Loucy (cell line): Measurements from ENCODE around the gene ANKRD55.

Source experiments
- CTCF ChIP-seq: fragments of 200-600 bp; sonication (generic); conservative IDR thresholded peaks from 2 replicates; pipeline ENCODE4 v1.5.1; 2014; ENCODE audit warnings: mild to moderate bottlenecking, antibody characterized with exemption, low read length
- EZH2phosphoT487 ChIP-seq: fragments of 200-600 bp; IDR thresholded peaks from 2 replicates; pipeline ENCODE4 v1.6.1; 2018; ENCODE audit warnings: antibody characterized with exemption, mild to moderate bottlenecking, moderate library complexity, borderline replicate concordance

- TF ChIP-seq EZH2phosphoT487 (no peak), CTCF (no peak)
Observed at GRCh38 chr5:56106837-56107236, 126.3 kb downstream of the ANKRD55 start.
